Mucosa of gallbladder (tissue), 1 donor: ENCODE results near the gene NUFIP2. TPM values are rescaled to one million over a fixed set of nuclear protein-coding genes. Genes with fewer than 3 reads are reported as not detected.

Source experiments
- total RNA-seq: library from RNA; stranded (reverse); gene quantifications from one replicate; pipeline ENCODE4 v1.2.1, GENCODE V29; 2021
- donor health status: DM: no; HTN: no; CAD: no.

NUFIP2 gene
- total RNA-seq, 1 donor from 2014 or later, result 39.9 TPM

Other genes starting within 250 kb of the NUFIP2 start
- gene MYO18A, start 113.8 kb downstream of the NUFIP2 start, total RNA-seq, result 198 TPM
- gene CRYBA1, start 47.3 kb downstream of the NUFIP2 start, total RNA-seq, result not detected
- gene TAOK1, start 96.2 kb upstream of the NUFIP2 start, total RNA-seq, result 62.5 TPM